Measurements from ENCODE around the gene PPP4R2.
"Not testable (repeated sequence)": the region's sequence is repeated elsewhere in the genome, so short reads cannot be mapped to it uniquely, and the experiment has no call there.

Gene PPP4R2

GRCh38 chr3:72993391-72993790 lies 3.2 kb upstream of the PPP4R2 start:
- TF ChIP-seq, protein P1, sequence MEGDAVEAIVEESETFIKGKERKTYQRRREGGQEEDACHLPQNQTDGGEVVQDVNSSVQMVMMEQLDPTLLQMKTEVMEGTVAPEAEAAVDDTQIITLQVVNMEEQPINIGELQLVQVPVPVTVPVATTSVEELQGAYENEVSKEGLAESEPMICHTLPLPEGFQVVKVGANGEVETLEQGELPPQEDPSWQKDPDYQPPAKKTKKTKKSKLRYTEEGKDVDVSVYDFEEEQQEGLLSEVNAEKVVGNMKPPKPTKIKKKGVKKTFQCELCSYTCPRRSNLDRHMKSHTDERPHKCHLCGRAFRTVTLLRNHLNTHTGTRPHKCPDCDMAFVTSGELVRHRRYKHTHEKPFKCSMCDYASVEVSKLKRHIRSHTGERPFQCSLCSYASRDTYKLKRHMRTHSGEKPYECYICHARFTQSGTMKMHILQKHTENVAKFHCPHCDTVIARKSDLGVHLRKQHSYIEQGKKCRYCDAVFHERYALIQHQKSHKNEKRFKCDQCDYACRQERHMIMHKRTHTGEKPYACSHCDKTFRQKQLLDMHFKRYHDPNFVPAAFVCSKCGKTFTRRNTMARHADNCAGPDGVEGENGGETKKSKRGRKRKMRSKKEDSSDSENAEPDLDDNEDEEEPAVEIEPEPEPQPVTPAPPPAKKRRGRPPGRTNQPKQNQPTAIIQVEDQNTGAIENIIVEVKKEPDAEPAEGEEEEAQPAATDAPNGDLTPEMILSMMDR (IDR thresholded peaks at IDR 0.05; ENCODE audit: low read depth, low read length) = no peak

GRCh38 chr3:72995337-72995736 lies 1.3 kb upstream of the PPP4R2 start:
- TF ChIP-seq, protein P1 (IDR thresholded peaks at IDR 0.05; ENCODE audit: low read depth, low read length) = no peak
- no peak overlapping the region for H3K4me3 ChIP-seq (ENCODE audit: low read depth, low read length)

More at GRCh38 chr3:72993391-72993790, 3.2 kb upstream of the PPP4R2 start:
- H3K4me3 ChIP-seq (ENCODE audit: low read depth, low read length) = no peak overlapping the region

DNA sequence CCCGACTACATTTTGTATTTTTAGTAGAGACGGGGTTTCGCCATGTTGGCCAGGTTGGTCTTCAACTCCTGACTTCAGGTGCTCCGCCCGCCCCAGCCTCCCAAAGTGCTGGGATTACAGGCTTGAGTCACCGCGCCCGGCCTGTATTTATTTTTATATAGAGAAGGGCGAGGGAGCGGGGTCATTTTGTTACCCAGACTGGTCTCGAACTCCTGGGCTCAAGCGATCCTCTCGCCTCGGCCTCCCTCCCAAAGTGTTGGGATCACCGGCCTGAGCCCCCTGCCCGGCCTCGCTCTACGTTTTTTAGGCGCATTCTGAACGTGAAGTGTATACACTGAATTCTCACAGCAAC lies 514 bp upstream of the PPP4R2 start:
- TF ChIP-seq, protein P1 (IDR thresholded peaks at IDR 0.05; ENCODE audit: low read depth, low read length) = no peak
- peak overlapping the region; percentile 90 for H3K4me3 ChIP-seq (ENCODE audit: low read depth, low read length)

DNA sequence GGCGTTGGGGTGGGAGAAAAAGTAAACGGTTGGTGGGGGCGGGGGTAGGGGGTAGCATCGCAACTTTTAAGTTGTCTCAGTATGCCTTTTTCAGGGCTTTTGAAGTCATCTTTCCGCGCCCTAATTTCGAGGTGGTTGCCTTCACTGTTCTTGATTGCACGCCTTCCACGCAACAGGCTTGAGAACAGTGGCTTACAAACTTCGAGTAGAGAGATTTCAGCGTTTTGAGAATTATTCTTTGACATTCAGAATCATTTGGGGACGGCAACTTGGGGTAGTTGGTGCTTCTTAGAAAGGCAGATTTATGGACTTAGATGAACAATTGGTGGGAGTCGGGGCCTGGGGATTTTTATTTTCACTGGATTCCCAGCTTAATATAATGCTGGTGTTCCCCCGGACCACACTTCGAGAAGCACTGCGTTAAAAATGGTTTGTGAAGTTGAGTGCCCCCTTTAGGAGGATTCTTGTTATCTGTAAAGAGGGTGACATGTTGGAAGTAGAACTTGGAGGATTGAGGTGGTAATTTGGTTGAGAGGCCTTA lies 880 bp downstream of the PPP4R2 start:
- TF ChIP-seq, protein P1 (IDR thresholded peaks at IDR 0.05; ENCODE audit: low read depth, low read length) = peak; percentile 45; the same call in 1 of the 2 replicates

DNA sequence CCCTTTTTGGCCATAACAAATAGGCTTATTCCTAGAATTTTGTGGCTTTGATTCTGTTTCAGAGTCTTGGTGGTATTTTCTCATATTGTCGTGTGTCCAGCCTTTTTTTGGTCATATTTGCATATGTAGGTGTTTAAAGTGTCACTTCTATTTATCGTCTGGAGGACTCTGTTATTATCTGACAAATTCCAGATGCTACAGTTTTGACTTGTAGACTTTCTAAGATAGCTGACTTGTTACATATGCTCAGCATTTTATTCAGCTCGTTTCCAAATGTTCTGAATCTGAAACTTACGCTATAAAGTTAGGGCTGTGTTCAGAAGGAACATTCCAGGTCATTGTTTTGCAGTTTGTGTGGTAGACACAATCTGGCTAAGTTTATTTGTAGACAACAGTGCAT lies 1.9 kb downstream of the PPP4R2 start:
- H3K4me3 ChIP-seq (ENCODE audit: low read depth, low read length) = peak overlapping the region; percentile 90
- TF ChIP-seq, protein P1 (IDR thresholded peaks at IDR 0.05; ENCODE audit: low read depth, low read length) = no peak

More for the DNA sequence above, 880 bp downstream of the PPP4R2 start:
- peak overlapping the region; percentile 90 for H3K4me3 ChIP-seq (ENCODE audit: low read depth, low read length)

DNA sequence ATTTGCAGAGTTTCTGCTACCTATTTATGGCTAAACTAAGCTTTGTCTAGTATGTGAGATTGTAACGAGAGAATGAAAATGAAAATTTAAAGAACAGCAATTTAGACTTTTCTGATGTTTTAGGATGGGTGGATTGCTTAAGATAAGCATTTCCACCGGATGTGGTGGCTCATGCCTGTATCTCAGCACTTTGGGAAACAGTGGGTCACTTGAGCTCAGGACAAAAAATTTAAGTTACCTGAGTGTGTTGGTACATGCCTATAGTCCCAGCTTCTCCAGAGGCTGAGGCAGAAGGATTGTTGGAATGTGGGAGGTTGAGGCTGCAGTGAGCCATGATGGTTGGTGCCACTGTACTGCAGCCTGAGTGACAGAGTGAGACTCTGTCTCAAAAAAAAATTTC lies 3.3 kb downstream of the PPP4R2 start:
- TF ChIP-seq, protein P1 (IDR thresholded peaks at IDR 0.05; ENCODE audit: low read depth, low read length) = no peak
- H3K4me3 ChIP-seq (ENCODE audit: low read depth, low read length) = peak overlapping the region; percentile 90

DNA sequence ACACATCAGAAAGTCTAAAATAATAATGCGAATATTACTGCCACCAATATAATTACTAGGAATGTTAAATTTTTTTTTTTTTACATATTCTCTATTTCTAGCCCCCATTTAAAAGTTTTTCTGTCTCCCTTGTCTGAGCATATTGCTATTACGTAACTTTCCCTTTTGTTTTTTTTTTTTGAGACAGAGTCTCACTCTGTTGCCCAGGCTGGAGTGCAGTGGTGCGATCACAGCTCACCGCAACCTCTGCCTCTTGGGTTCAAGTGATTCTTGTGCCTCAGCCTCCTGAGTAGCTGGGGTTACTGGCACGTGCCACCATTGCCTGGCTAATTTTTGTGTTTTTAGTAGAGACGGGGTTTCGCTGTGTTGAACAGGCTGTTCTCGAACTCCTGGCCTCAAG lies 6.4 kb downstream of the PPP4R2 start:
- H3K4me3 ChIP-seq (ENCODE audit: low read depth, low read length) = not testable (repeated sequence)

GRCh38 chr3:73004316-73004715 lies 7.7 kb downstream of the PPP4R2 start:
- H3K4me3 ChIP-seq (ENCODE audit: low read depth, low read length) = no peak overlapping the region
- TF ChIP-seq, protein P1 (IDR thresholded peaks at IDR 0.05; ENCODE audit: low read depth, low read length) = no peak
